Erythroblast (primary cell): ENCODE results near the gene SIGLEC10.

Experiments
- GATA1 ChIP-seq: IDR thresholded peaks from 2 replicates; pipeline ENCODE4 v1.6.1; 2011; ENCODE audit warnings: low read depth, mild to moderate bottlenecking, control low read depth, low read length, moderate library complexity
- POLR2A ChIP-seq: IDR thresholded peaks from 2 replicates; pipeline ENCODE4 v1.6.1; 2011; ENCODE audit warnings: mild to moderate bottlenecking, low read length

DNA sequence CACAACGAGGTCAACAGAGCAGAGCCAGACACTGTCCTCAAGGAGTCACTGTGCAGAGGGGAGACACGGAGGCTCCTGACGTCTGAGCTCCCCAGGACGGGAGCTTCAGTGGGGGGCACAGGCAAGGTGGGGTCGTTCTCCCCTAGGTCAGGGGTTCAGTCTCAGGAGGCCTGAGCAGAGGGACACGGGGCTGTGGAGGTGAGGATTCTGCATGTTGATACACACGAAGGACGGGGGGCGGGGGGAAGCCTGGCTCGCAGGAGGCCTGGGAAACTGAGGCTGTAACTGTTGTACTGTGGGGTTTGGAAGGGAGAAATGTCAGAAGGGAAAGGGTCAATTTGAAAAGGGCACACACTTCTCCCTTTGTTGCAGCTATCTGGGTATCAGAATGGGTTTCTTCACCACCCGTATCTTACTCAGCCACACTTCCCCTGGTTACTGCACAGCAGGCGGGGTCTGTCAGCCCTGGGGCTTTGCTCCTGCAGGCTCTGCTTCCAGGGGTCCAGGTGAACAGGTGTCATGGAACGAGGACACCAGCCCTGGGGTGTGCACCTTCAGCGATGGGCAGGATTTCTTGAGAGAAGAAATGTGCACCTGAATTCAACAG lies 41.6 kb upstream of the SIGLEC10 start:
- TF ChIP-seq POLR2A (no peak), GATA1 (no peak)
